Ovary (tissue), 3 donors: ENCODE data around the gene TTC6.

Experiments used
- EP300 ChIP-seq: sonication (generic); formaldehyde crosslinking; IDR thresholded peaks from one replicate; pipeline ENCODE4 v1.6.1; 2017; ENCODE audit warnings: antibody characterized with exemption
- POLR2A ChIP-seq: fragments of 450-650 bp; IDR thresholded peaks from one replicate; pipeline ENCODE4 v1.6.1; 2017; ENCODE audit warnings: antibody characterized with exemption, mild to moderate bottlenecking, moderate library complexity
- TF ChIP-seq, protein P1 (sequence below), 3 donors: fragments of 450-650 bp in 2 of 3; fragments of 200-600 bp in 1 of 3; IDR thresholded peaks; one replicate each; pipeline versions ENCODE4 v1.5.1 to v1.8.0; 2016 to 2022; ENCODE audit warnings: antibody characterized with exemption in 3 of 3, mild to moderate bottlenecking in 1 of 3
- donor health status: DM: no; HTN: no; CAD: no.

- TF ChIP-seq POLR2A (no peak), EP300 (no peak)
- TF ChIP-seq, protein P1, sequence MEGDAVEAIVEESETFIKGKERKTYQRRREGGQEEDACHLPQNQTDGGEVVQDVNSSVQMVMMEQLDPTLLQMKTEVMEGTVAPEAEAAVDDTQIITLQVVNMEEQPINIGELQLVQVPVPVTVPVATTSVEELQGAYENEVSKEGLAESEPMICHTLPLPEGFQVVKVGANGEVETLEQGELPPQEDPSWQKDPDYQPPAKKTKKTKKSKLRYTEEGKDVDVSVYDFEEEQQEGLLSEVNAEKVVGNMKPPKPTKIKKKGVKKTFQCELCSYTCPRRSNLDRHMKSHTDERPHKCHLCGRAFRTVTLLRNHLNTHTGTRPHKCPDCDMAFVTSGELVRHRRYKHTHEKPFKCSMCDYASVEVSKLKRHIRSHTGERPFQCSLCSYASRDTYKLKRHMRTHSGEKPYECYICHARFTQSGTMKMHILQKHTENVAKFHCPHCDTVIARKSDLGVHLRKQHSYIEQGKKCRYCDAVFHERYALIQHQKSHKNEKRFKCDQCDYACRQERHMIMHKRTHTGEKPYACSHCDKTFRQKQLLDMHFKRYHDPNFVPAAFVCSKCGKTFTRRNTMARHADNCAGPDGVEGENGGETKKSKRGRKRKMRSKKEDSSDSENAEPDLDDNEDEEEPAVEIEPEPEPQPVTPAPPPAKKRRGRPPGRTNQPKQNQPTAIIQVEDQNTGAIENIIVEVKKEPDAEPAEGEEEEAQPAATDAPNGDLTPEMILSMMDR (IDR thresholded peaks at IDR 0.05): no peak
These were observed 6.3 kb upstream of the TTC6 start for GRCh38 chr14:37588956-37589714.
